Endothelial cell of umbilical vein (primary cell): ENCODE measurements around the gene SAPCD2. TPM values are rescaled to one million over a fixed set of nuclear protein-coding genes. Genes with fewer than 3 reads are reported as not detected.

Experiments
- BruUV-seq: library from RNA; stranded (reverse); fragments of 400-500 nt; replicated peaks from 2 replicates; lab custom pipeline; 2021; lab: Mats Ljungman, UMichigan
- CTCF ChIA-PET: fragments of 300-600, 350-600 bp; sonication (Branson Sonifier 250); formaldehyde crosslinking; loops from one replicate; lab custom pipeline; 2021; ENCODE audit warnings: antibody characterized with exemption, inconsistent platforms; lab: Charles Lee
- POLR2A ChIA-PET: fragments of 300-600, 350-600 bp; sonication (Branson Sonifier 250); formaldehyde crosslinking; loops from one replicate; lab custom pipeline; 2021; ENCODE audit warnings: antibody characterized with exemption, inconsistent platforms; lab: Charles Lee
- DNase-seq: peaks from one replicate; pipeline ENCODE4 v3.0.0-alpha.2; 2011; ENCODE audit warnings: low read depth, low spot score
- FAIRE-seq: peaks from 2 replicates; lab custom pipeline; 2011; peaks lifted over from hg19 to GRCh38; lab: Jason Lieb, UNC
- H2AFZ ChIP-seq: 2 replicates; pipeline ENCODE4 v1.6.0; 2012; ENCODE audit warnings: low read depth, low read length, control low read depth, inconsistent platforms
- H3K27ac ChIP-seq: 2 replicates; pipeline ENCODE4 v1.5.1; 2011; ENCODE audit warnings: low read depth, mild to moderate bottlenecking, control low read depth, low read length, moderate library complexity; ENCODE audit not compliant: insufficient read depth
- H3K27me3 ChIP-seq, 2 experiments: 2 replicates each; pipeline versions ENCODE4 v1.6.0 to v1.6.1; 2011; ENCODE audit warnings: low read length in 2 of 2, mixed read lengths in 1 of 2; ENCODE audit not compliant: control insufficient read depth in 2 of 2, insufficient read depth in 2 of 2
- H3K36me3 ChIP-seq, 2 experiments: 2 replicates in 1 of 2; 3 replicates in 1 of 2; pipeline ENCODE4 v1.5.1; 2011; ENCODE audit warnings: low read length in 2 of 2, mild to moderate bottlenecking in 1 of 2, moderate library complexity in 1 of 2; ENCODE audit not compliant: control insufficient read depth in 2 of 2, insufficient read depth in 2 of 2; ENCODE audit errors: extremely low read depth in 1 of 2
- H3K4me1 ChIP-seq: 3 replicates; pipeline ENCODE4 v1.5.1; 2011; ENCODE audit warnings: mild to moderate bottlenecking, low read length; ENCODE audit not compliant: control insufficient read depth, insufficient read depth; ENCODE audit errors: extremely low read depth
- H3K4me2 ChIP-seq: 2 replicates; pipeline ENCODE4 v1.6.1; 2011; ENCODE audit warnings: low read length, control low read depth, mixed read lengths; ENCODE audit not compliant: insufficient read depth
- H3K4me3 ChIP-seq, 3 experiments: fragments of 200-600 bp in 1 of 3; sonication (generic), shearing (Covaris generic) in 1 of 3; replicated peaks in 1 of 3; 2 replicates each; pipeline ENCODE4 v1.5.1; 2011 to 2016; ENCODE audit warnings: control low read depth in 3 of 3, low read length in 3 of 3, mild to moderate bottlenecking in 2 of 3, inconsistent platforms in 1 of 3, low read depth in 1 of 3, moderate library complexity in 1 of 3; ENCODE audit not compliant: insufficient read depth in 1 of 3
- H3K79me2 ChIP-seq: 2 replicates; pipeline ENCODE4 v1.6.0; 2012; ENCODE audit warnings: low read length, inconsistent platforms; ENCODE audit not compliant: control insufficient read depth, insufficient read depth
- H3K9ac ChIP-seq: replicated peaks from 2 replicates; pipeline ENCODE3; 2011; ENCODE audit warnings: low read length, control low read depth; ENCODE audit not compliant: insufficient read depth; ENCODE audit errors: extremely low read depth
- H3K9me1 ChIP-seq: replicated peaks from 3 replicates; pipeline ENCODE4 v1.6.0; 2011; ENCODE audit warnings: mild to moderate bottlenecking, low read length; ENCODE audit not compliant: control insufficient read depth, insufficient read depth; ENCODE audit errors: extremely low read depth
- H3K9me3 ChIP-seq: replicated peaks from 2 replicates; pipeline ENCODE4 v1.5.1; 2012; ENCODE audit warnings: low read length, inconsistent platforms; ENCODE audit not compliant: control insufficient read depth, insufficient read depth
- H4K20me1 ChIP-seq: replicated peaks from 2 replicates; pipeline ENCODE3; 2011; ENCODE audit warnings: mild to moderate bottlenecking, low read length; ENCODE audit not compliant: control insufficient read depth, insufficient read depth; ENCODE audit errors: extremely low read depth
- CTCF ChIP-seq, 2 donors: IDR thresholded peaks; 1 replicate in 1 of 2; 2 replicates in 1 of 2; pipeline ENCODE4 v1.5.1; 2011; ENCODE audit warnings: low read length in 2 of 2, mild to moderate bottlenecking in 2 of 2, moderate library complexity in 2 of 2, control low read depth in 1 of 2, inconsistent platforms in 1 of 2, low read depth in 1 of 2; ENCODE audit not compliant: insufficient read depth in 1 of 2; ENCODE audit errors: extremely low read depth in 1 of 2
- EZH2 ChIP-seq: IDR thresholded peaks from 2 replicates; pipeline ENCODE4 v1.6.1; 2012; ENCODE audit warnings: borderline replicate concordance, low read depth, mild to moderate bottlenecking, moderate library complexity, low read length, inconsistent platforms; ENCODE audit not compliant: severe bottlenecking
- FOS ChIP-seq: IDR thresholded peaks from 2 replicates; pipeline ENCODE4 v1.6.1; 2011; ENCODE audit warnings: mild to moderate bottlenecking, low read length, moderate library complexity, borderline replicate concordance; ENCODE audit not compliant: insufficient read depth
- GATA2 ChIP-seq: IDR thresholded peaks from 2 replicates; pipeline ENCODE4 v1.7.0; 2011; ENCODE audit warnings: low read depth, mild to moderate bottlenecking, moderate library complexity, mixed read lengths, low read length; ENCODE audit not compliant: insufficient read length, insufficient read depth
- JUN ChIP-seq: IDR thresholded peaks from 2 replicates; pipeline ENCODE4 v1.6.1; 2011; ENCODE audit warnings: borderline replicate concordance, low read depth; ENCODE audit not compliant: insufficient read length, insufficient read depth
- MAX ChIP-seq: IDR thresholded peaks from 2 replicates; pipeline ENCODE4 v1.6.1; 2011; ENCODE audit not compliant: insufficient read depth, insufficient read length
- MYC ChIP-seq: IDR thresholded peaks from one replicate; pipeline ENCODE4 v1.6.1; 2011; ENCODE audit warnings: mild to moderate bottlenecking, low read depth, low read length
- POLR2A ChIP-seq: IDR thresholded peaks from 2 replicates; pipeline ENCODE4 v1.6.1; 2012; ENCODE audit warnings: low read depth, mild to moderate bottlenecking, control low read depth, low read length
- POLR2AphosphoS5 ChIP-seq: IDR thresholded peaks from 2 replicates; pipeline ENCODE4 v1.6.1; 2012; ENCODE audit warnings: low read depth, mild to moderate bottlenecking, control low read depth, low read length, moderate library complexity; ENCODE audit not compliant: insufficient read depth
- dilution Hi-C: fragments of 300-500 bp; cut with MboI; formaldehyde crosslinking; loops from one replicate; pipeline ENCODE4 v1.15.0; 2019; ENCODE audit warnings: low sequenced_read_pairs; ENCODE audit not compliant: extremely low pct_ligation_motif_present
- intact Hi-C: fragments of 100-400 bp; cut with micrococcal nuclease; formaldehyde crosslinking; loops from one replicate; pipeline ENCODE4 v1.10.0; 2022
- polyA plus RNA-seq, 4 experiments: library from polyadenylated mRNA; depleted of rRNA in 3 of 4; stranded (reverse) in 3 of 4; unstranded in 1 of 4; fragments of >200 nt; gene quantifications; 2 replicates each; pipeline versions ENCODE4 v1.2.1 to v1.2.3, GENCODE V29; 2011 to 2012; ENCODE audit warnings: missing spikeins in 1 of 4
- total RNA-seq: library from RNA; stranded (reverse); gene quantifications from 2 replicates; pipeline ENCODE4 v1.2.3, GENCODE V29; 2021

Gene SAPCD2
- total and polyA plus RNA-seq, 2 donors (not counting 3 experiments of a cell fraction or from before 2014, with no cell fraction given), result 11.5 to 27.8 TPM

- H3K79me2 ChIP-seq, result no peaks in the 10 kb centered on the region
- no peak overlapping the region for H3K4me3 ChIP-seq
- BruUV-seq, result no TSS peak
- no peak overlapping the region for H3K9ac ChIP-seq
- no peak overlapping the region for H3K27ac ChIP-seq
- TF ChIP-seq FOS, result no peak
- no peak for TF ChIP-seq GATA2
- TF ChIP-seq MAX, result no peak
- TF ChIP-seq POLR2A, result no peak
- TF ChIP-seq MYC, result no peak
- no peak for TF ChIP-seq JUN
- TF ChIP-seq POLR2AphosphoS5, result no peak
- TF ChIP-seq EZH2, result no peak
- no peak for TF ChIP-seq CTCF (IDR thresholded peaks at IDR 0.05; ENCODE audit: extremely low read depth in 1 of 2, insufficient read depth in 1 of 2, low read depth in 1 of 2, low read length in 2 of 2)
- peaks cover 4% of the 10 kb centered on the region for H3K4me1 ChIP-seq
- no peak for DNase-seq
- H2AFZ ChIP-seq, result no peak overlapping the region
- FAIRE-seq, result no peak
- ChIA-PET POLR2A (interaction anchor here (0.5 kb wide), 1 partner anchor 23 kb away, joined by 3 read pairs; no protein-coding TSS in a partner anchor), CTCF (interaction anchor here (1.1 kb wide), 1 partner anchor 115 kb away, joined by 3 read pairs; the partner anchor contains the start of gene RNF224)
- H3K4me2 ChIP-seq, result no peak overlapping the region
- H3K36me3 ChIP-seq, result peaks cover 0 to 26% of the 10 kb centered on the region in 2 experiments
- H3K9me3 ChIP-seq, result no peaks in the 10 kb centered on the region
- dilution Hi-C loops, result no loop called here
- no peaks in the 10 kb centered on the region for H3K27me3 ChIP-seq
- no peaks in the 10 kb centered on the region for H4K20me1 ChIP-seq
- intact Hi-C loops, result no loop called here
- H3K9me1 ChIP-seq, result no peaks in the 10 kb centered on the region
Measured at GRCh38 chr9:137111788-137112563, 41.6 kb upstream of the SAPCD2 start.
